ENCODE results near the gene C3orf20.

DNA sequence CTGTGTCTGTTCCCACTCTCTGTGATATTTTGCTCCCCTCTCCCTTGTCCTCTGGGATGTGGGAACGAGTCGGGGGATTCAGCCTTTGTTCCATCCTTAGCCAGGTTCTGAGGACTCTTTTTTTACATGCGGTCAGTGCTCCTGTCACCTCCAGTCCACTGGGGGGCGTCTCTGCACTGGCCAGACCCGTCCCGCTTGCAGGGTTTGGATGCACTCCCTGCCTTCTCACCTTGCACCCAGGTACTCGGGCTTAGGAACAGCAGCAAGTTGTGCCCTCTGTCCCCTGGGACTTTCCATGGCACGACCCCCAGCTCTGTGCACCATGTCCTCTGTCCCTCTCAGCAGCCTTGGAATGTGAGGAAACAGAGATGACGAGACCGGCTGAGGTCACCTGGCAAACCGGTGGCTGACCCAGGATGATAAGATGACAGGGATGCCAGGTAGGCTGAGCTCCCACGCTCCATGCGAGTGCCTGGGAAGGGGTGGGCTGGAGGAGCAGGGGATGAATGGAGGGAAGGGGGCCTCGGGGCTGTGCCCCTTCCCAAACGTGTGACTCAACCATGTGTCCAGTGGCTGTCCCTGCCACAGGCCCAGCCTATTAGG lies 116.5 kb downstream of the C3orf20 start:
- TF ChIP-seq BHLHE40 (IDR thresholded peaks at IDR 0.05; ENCODE audit: borderline replicate concordance), result no peak
- no peak for TF ChIP-seq ELF4 (IDR thresholded peaks at IDR 0.05)
- no peak for TF ChIP-seq SP1 (IDR thresholded peaks at IDR 0.05)
- no peak for TF ChIP-seq LEF1 (IDR thresholded peaks at IDR 0.05; ENCODE audit: borderline replicate concordance)
- no peak for TF ChIP-seq ARNT (IDR thresholded peaks at IDR 0.05)
- peak; percentile 34; the same call in 1 of the 2 replicates for TF ChIP-seq ZNF384 (IDR thresholded peaks at IDR 0.05)
- no peak for TF ChIP-seq NFRKB (IDR thresholded peaks at IDR 0.05)
- no peak for TF ChIP-seq L3MBTL2 (conservative IDR thresholded peaks at IDR 0.05)
- no peak for TF ChIP-seq FOXM1 (IDR thresholded peaks at IDR 0.05; ENCODE audit: borderline replicate concordance)
- no peak for TF ChIP-seq FOXA1 (IDR thresholded peaks at IDR 0.05)
- TF ChIP-seq, protein P1, sequence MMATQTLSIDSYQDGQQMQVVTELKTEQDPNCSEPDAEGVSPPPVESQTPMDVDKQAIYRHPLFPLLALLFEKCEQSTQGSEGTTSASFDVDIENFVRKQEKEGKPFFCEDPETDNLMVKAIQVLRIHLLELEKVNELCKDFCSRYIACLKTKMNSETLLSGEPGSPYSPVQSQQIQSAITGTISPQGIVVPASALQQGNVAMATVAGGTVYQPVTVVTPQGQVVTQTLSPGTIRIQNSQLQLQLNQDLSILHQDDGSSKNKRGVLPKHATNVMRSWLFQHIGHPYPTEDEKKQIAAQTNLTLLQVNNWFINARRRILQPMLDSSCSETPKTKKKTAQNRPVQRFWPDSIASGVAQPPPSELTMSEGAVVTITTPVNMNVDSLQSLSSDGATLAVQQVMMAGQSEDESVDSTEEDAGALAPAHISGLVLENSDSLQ (IDR thresholded peaks at IDR 0.05), result no peak
- TF ChIP-seq HDGF (IDR thresholded peaks at IDR 0.05; ENCODE audit: borderline replicate concordance), result no peak
- TF ChIP-seq TARDBP (IDR thresholded peaks at IDR 0.05), result no peak
- no peak for TF ChIP-seq SUZ12 (IDR thresholded peaks at IDR 0.05)
